HepG2 (cell line): ENCODE measurements around the gene PSMB3. TPM values are rescaled to one million over a fixed set of nuclear protein-coding genes. Genes with fewer than 3 reads are reported as not detected.

Source experiments
- DNMT1 ChIP-seq: sonication (generic); formaldehyde crosslinking; IDR thresholded peaks from 2 replicates; pipeline ENCODE4 v1.5.1; 2020; ENCODE audit warnings: mild to moderate bottlenecking, missing genetic modification reagents
- FOXJ3 ChIP-seq: sonication (generic); formaldehyde crosslinking; IDR thresholded peaks from 2 replicates; pipeline ENCODE4 v1.4.0; 2020; ENCODE audit warnings: missing genetic modification reagents, mild to moderate bottlenecking, borderline replicate concordance
- IRX3 ChIP-seq: sonication (generic); formaldehyde crosslinking; IDR thresholded peaks from 2 replicates; pipeline ENCODE4 v1.8.1; 2023; ENCODE audit warnings: mild to moderate bottlenecking, low read depth, missing genetic modification reagents, borderline replicate concordance
- MAF1 ChIP-seq: sonication (generic); formaldehyde crosslinking; IDR thresholded peaks from 2 replicates; pipeline ENCODE4 v1.5.0; 2020; ENCODE audit warnings: missing genetic modification reagents, borderline replicate concordance
- NAIF1 ChIP-seq: sonication (generic); formaldehyde crosslinking; IDR thresholded peaks from 2 replicates; pipeline ENCODE4 v1.5.0; 2020; ENCODE audit warnings: mild to moderate bottlenecking, missing genetic modification reagents, borderline replicate concordance
- NFIB ChIP-seq: sonication (generic); formaldehyde crosslinking; IDR thresholded peaks from 2 replicates; pipeline ENCODE4 v1.9.0; 2021; ENCODE audit warnings: missing genetic modification reagents, mild to moderate bottlenecking, borderline replicate concordance
- NFKBIZ ChIP-seq: IDR thresholded peaks from 2 replicates; pipeline ENCODE4 v1.6.1; 2018; ENCODE audit warnings: missing genetic modification reagents, missing compliant biosample characterization
- NR2F6 ChIP-seq, 2 experiments: IDR thresholded peaks; 2 replicates each; pipeline ENCODE4 v1.6.1; 2016; ENCODE audit warnings: antibody characterized with exemption in 1 of 2, mild to moderate bottlenecking in 1 of 2
- RFX5 ChIP-seq: IDR thresholded peaks from 2 replicates; pipeline ENCODE4 v1.6.1; 2011; ENCODE audit warnings: low read depth, low read length, improper control_type of control experiment
- SNRNP70 ChIP-seq: fragments of 200-400 bp; formaldehyde crosslinking; IDR thresholded peaks from 2 replicates; pipeline ENCODE4 v1.6.1; 2017; ENCODE audit warnings: mild to moderate bottlenecking, low read depth, low read length, moderate library complexity
- TAF1 ChIP-seq: sonication (generic); formaldehyde crosslinking; IDR thresholded peaks from 2 replicates; pipeline ENCODE4 v1.4.0; 2020; ENCODE audit warnings: missing genetic modification reagents
- ZBTB1 ChIP-seq: sonication (generic); formaldehyde crosslinking; IDR thresholded peaks from 2 replicates; pipeline ENCODE4 v1.4.0; 2020; ENCODE audit warnings: missing genetic modification reagents, borderline replicate concordance
- ZBTB3 ChIP-seq: sonication (generic); formaldehyde crosslinking; IDR thresholded peaks from 2 replicates; pipeline ENCODE4 v1.4.0; 2020; ENCODE audit warnings: low read depth, mild to moderate bottlenecking, moderate library complexity, missing genetic modification reagents, borderline replicate concordance
- ZFP62 ChIP-seq: sonication (generic); formaldehyde crosslinking; IDR thresholded peaks from 2 replicates; pipeline ENCODE4 v1.4.0; 2020; ENCODE audit warnings: missing genetic modification reagents
- ZNF124 ChIP-seq: sonication (generic); formaldehyde crosslinking; IDR thresholded peaks from 2 replicates; pipeline ENCODE4 v1.4.0; 2020; ENCODE audit warnings: missing genetic modification reagents
- ZNF234 ChIP-seq: sonication (generic); formaldehyde crosslinking; conservative IDR thresholded peaks from 2 replicates; pipeline ENCODE4 v1.5.1; 2020; ENCODE audit warnings: mild to moderate bottlenecking, missing genetic modification reagents
- ZNF629 ChIP-seq: sonication (generic); formaldehyde crosslinking; conservative IDR thresholded peaks from 2 replicates; pipeline ENCODE4 v1.5.0; 2020; ENCODE audit warnings: missing genetic modification reagents
- ZNF850 ChIP-seq: sonication (generic); formaldehyde crosslinking; conservative IDR thresholded peaks from 2 replicates; pipeline ENCODE4 v1.9.0; 2021; ENCODE audit warnings: mild to moderate bottlenecking, missing genetic modification reagents
- polyA plus RNA-seq, 8 experiments: library from polyadenylated mRNA; depleted of rRNA in 3 of 8; stranded (reverse) in 7 of 8; unstranded in 1 of 8; fragments of >200 nt; fragmentation: Illumina TruSeq in 4 of 8; extraction: Trizol in 4 of 8; gene quantifications; 2 replicates each; pipeline versions ENCODE4 v1.2.1 to v1.2.3, GENCODE V29; 2011 to 2016; ENCODE audit warnings: low read depth in 4 of 8, missing spikeins in 1 of 8, mixed read lengths in 1 of 8; ENCODE audit not compliant: insufficient read depth in 1 of 8
- total RNA-seq, 5 experiments: library from RNA; depleted of rRNA; stranded (reverse); fragments of >200 nt; fragmentation: Illumina TruSeq; extraction: Trizol; gene quantifications; 2 replicates each; pipeline ENCODE4 v1.2.3, GENCODE V29; 2016; ENCODE audit warnings: low read depth in 1 of 5
- TF ChIP-seq, protein P1 (sequence below): sonication (generic); formaldehyde crosslinking; IDR thresholded peaks from 2 replicates; pipeline ENCODE4 v1.4.0; 2020; ENCODE audit warnings: missing genetic modification reagents, mild to moderate bottlenecking, borderline replicate concordance
- TF ChIP-seq, protein P2 (sequence below): sonication (generic); formaldehyde crosslinking; IDR thresholded peaks from 2 replicates; pipeline ENCODE4 v1.5.1; 2020; ENCODE audit warnings: mild to moderate bottlenecking, missing genetic modification reagents, borderline replicate concordance
- TF ChIP-seq, protein P3 (sequence below): sonication (generic); formaldehyde crosslinking; IDR thresholded peaks from 2 replicates; pipeline ENCODE4 v1.4.0; 2020; ENCODE audit warnings: mild to moderate bottlenecking, missing genetic modification reagents

The PSMB3 gene
- total and polyA plus RNA-seq, 2 of the 13 experiments (the other 11 are each of a cell fraction or from before 2014, with no cell fraction given): 366 to 517 TPM

DNA sequence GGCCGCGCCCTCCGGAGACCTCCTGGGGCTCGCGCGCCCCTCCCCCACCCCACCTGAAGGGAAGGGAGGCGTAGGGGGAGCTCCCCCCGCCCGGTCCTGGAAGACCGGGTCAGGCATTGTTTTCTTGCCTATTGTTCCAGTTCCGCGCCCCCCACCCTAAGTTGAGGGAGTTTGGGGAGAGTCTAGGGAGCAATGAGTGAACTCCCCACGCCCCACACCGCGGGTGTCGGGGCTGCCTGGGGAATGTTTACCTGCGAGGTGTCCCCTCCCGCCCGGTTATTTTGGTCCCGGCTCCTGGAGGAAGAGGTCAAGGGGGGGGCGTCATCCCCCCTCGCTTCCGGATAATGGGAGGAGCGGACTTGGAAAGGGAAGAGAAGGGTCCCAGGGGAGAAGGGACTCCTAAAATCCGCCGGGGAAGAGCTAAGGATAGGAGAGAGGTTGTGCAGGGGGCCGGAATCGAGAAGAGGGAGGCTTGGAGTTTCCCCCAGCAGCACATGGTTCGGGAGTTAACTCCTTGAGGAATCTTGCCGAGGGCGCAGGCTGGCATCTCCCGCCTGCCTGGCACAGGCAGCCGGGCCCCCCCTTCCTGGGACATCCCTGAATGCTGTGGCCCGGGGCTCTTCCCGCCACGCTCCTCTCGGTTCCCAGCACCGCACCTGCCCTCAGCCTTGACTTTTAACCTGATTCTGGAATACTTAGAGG, 46.6 kb upstream of the PSMB3 start (continued):
- TF ChIP-seq, protein P1, sequence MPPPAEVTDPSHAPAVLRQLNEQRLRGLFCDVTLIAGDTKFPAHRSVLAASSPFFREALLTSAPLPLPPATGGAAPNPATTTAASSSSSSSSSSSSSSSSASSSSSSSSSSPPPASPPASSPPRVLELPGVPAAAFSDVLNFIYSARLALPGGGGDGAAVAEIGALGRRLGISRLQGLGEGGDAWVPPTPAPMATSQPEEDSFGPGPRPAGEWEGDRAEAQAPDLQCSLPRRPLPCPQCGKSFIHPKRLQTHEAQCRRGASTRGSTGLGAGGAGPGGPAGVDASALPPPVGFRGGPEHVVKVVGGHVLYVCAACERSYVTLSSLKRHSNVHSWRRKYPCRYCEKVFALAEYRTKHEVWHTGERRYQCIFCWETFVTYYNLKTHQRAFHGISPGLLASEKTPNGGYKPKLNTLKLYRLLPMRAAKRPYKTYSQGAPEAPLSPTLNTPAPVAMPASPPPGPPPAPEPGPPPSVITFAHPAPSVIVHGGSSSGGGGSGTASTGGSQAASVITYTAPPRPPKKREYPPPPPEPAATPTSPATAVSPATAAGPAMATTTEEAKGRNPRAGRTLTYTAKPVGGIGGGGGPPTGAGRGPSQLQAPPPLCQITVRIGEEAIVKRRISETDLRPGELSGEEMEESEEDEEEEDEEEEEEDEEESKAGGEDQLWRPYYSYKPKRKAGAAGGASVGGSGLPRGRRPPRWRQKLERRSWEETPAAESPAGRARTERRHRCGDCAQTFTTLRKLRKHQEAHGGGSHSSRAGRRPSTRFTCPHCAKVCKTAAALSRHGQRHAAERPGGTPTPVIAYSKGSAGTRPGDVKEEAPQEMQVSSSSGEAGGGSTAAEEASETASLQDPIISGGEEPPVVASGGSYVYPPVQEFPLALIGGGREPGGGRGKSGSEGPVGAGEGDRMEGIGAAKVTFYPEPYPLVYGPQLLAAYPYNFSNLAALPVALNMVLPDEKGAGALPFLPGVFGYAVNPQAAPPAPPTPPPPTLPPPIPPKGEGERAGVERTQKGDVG (CRISPR knock-in tag): no peak
- TF ChIP-seq NFIB (CRISPR knock-in tag) (no peak), ZFP62 (no peak), TAF1 (CRISPR knock-in tag) (peak; percentile 52; the same call in 1 of the 2 replicates), ZNF124 (CRISPR knock-in tag) (no peak), IRX3 (no peak), RFX5 (no peak), DNMT1 (CRISPR knock-in tag) (no peak), NAIF1 (CRISPR knock-in tag) (no peak), ZNF629 (CRISPR knock-in tag) (no peak), ZNF234 (CRISPR knock-in tag) (no peak), SNRNP70 (no peak), ZBTB3 (CRISPR knock-in tag) (no peak), MAF1 (CRISPR knock-in tag) (no peak), NFKBIZ (CRISPR knock-in tag) (peak; percentile 48; the same call in 1 of the 2 replicates), ZNF850 (CRISPR knock-in tag) (no peak), NR2F6 (IDR thresholded peaks at IDR 0.05) (peak; percentile 82), NR2F6 (CRISPR knock-in tag; IDR thresholded peaks at IDR 0.05) (peak; percentile 89), FOXJ3 (CRISPR knock-in tag) (no peak), ZBTB1 (no peak)
- TF ChIP-seq, protein P2, sequence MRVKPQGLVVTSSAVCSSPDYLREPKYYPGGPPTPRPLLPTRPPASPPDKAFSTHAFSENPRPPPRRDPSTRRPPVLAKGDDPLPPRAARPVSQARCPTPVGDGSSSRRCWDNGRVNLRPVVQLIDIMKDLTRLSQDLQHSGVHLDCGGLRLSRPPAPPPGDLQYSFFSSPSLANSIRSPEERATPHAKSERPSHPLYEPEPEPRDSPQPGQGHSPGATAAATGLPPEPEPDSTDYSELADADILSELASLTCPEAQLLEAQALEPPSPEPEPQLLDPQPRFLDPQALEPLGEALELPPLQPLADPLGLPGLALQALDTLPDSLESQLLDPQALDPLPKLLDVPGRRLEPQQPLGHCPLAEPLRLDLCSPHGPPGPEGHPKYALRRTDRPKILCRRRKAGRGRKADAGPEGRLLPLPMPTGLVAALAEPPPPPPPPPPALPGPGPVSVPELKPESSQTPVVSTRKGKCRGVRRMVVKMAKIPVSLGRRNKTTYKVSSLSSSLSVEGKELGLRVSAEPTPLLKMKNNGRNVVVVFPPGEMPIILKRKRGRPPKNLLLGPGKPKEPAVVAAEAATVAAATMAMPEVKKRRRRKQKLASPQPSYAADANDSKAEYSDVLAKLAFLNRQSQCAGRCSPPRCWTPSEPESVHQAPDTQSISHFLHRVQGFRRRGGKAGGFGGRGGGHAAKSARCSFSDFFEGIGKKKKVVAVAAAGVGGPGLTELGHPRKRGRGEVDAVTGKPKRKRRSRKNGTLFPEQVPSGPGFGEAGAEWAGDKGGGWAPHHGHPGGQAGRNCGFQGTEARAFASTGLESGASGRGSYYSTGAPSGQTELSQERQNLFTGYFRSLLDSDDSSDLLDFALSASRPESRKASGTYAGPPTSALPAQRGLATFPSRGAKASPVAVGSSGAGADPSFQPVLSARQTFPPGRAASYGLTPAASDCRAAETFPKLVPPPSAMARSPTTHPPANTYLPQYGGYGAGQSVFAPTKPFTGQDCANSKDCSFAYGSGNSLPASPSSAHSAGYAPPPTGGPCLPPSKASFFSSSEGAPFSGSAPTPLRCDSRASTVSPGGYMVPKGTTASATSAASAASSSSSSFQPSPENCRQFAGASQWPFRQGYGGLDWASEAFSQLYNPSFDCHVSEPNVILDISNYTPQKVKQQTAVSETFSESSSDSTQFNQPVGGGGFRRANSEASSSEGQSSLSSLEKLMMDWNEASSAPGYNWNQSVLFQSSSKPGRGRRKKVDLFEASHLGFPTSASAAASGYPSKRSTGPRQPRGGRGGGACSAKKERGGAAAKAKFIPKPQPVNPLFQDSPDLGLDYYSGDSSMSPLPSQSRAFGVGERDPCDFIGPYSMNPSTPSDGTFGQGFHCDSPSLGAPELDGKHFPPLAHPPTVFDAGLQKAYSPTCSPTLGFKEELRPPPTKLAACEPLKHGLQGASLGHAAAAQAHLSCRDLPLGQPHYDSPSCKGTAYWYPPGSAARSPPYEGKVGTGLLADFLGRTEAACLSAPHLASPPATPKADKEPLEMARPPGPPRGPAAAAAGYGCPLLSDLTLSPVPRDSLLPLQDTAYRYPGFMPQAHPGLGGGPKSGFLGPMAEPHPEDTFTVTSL (CRISPR knock-in tag): no peak
- TF ChIP-seq, protein P3, sequence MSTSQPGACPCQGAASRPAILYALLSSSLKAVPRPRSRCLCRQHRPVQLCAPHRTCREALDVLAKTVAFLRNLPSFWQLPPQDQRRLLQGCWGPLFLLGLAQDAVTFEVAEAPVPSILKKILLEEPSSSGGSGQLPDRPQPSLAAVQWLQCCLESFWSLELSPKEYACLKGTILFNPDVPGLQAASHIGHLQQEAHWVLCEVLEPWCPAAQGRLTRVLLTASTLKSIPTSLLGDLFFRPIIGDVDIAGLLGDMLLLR (CRISPR knock-in tag): peak; percentile 43; the same call in 1 of the 2 replicates
